ENCODE measurements around the gene PPP1R16B.
A peak's percentile ranks its signal among the peaks of the same experiment; 100 is the strongest.

The PPP1R16B gene

DNA sequence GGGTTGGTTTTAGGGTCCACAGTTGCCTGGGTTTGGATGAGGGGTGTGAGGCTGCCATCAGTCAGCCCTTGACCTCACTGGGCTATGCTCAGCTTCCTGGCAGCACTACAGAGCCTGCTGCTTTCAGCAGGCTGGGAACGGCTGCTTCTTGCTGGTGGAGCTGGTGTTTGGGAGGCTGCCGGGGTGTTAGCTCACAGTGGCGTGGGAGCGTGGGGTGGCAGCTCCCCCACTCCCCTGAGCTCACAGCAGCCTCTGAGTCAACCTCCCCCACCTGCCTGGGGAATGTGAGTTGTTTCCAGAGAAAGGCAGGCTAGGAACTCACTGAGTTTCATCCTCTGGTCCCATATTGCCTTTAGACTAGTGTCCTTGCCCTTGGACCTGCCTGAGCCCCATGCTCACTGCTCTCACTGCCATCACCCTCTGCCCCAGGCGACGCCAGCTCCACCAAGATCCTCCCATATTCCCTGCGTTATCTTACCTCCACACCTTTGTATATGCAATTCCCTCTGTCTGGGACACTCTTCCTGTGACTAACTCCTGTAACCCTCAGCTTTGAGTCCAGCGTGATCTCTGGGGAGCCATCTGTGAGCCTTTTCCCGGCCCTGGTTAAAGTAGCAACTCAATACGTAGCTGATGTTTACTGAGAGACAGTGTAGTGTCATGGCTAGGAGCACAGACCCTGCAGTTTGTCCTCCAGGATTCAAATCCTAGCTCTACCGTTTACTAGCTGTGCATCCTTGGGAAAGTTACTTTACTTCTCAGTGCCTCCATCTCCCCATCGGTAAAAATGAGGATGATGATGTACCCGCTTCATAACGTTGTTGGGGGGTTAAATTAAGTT is 34.8 kb downstream of the PPP1R16B start:
- Histone ChIP-seq H3F3A (ENCODE audit: control insufficient read depth, insufficient read depth) (peaks cover 30% of the 10 kb centered on the region), H3K27me3 (ENCODE audit: control insufficient read depth, low read length) (no peaks in the 10 kb centered on the region), H4K20me1 (ENCODE audit: control insufficient read depth, insufficient read depth, low read depth, low read length) (no peaks in the 10 kb centered on the region), H3K36me3 (ENCODE audit: control insufficient read depth, low read length) (peaks cover 86% of the 10 kb centered on the region), H3K9me2 (replicated peaks; ENCODE audit: control insufficient read depth, low read length) (no peaks in the 10 kb centered on the region), H3K4me2 (ENCODE audit: low read length) (peak overlapping the region; percentile 78), H3K4me3 (ENCODE audit: low read length) (no peak overlapping the region), H3K27ac (ENCODE audit: low read depth, low read length) (peak overlapping the region; percentile 99), H3K9me3 (ENCODE audit: control insufficient read depth, insufficient read depth, low read length) (no peaks in the 10 kb centered on the region), H3K79me2 (ENCODE audit: control insufficient read depth, low read length) (peaks cover 79% of the 10 kb centered on the region), H3K4me1 (ENCODE audit: control insufficient read depth, low read length) (peaks cover 74% of the 10 kb centered on the region)
- TF ChIP-seq, protein P1, sequence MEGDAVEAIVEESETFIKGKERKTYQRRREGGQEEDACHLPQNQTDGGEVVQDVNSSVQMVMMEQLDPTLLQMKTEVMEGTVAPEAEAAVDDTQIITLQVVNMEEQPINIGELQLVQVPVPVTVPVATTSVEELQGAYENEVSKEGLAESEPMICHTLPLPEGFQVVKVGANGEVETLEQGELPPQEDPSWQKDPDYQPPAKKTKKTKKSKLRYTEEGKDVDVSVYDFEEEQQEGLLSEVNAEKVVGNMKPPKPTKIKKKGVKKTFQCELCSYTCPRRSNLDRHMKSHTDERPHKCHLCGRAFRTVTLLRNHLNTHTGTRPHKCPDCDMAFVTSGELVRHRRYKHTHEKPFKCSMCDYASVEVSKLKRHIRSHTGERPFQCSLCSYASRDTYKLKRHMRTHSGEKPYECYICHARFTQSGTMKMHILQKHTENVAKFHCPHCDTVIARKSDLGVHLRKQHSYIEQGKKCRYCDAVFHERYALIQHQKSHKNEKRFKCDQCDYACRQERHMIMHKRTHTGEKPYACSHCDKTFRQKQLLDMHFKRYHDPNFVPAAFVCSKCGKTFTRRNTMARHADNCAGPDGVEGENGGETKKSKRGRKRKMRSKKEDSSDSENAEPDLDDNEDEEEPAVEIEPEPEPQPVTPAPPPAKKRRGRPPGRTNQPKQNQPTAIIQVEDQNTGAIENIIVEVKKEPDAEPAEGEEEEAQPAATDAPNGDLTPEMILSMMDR (IDR thresholded peaks at IDR 0.05; ENCODE audit: low read depth, low read length, poor library complexity, severe bottlenecking), result no peak
- TF ChIP-seq EZH2phosphoT487 (IDR thresholded peaks at IDR 0.05; ENCODE audit: borderline replicate concordance, low read length), result no peak

DNA sequence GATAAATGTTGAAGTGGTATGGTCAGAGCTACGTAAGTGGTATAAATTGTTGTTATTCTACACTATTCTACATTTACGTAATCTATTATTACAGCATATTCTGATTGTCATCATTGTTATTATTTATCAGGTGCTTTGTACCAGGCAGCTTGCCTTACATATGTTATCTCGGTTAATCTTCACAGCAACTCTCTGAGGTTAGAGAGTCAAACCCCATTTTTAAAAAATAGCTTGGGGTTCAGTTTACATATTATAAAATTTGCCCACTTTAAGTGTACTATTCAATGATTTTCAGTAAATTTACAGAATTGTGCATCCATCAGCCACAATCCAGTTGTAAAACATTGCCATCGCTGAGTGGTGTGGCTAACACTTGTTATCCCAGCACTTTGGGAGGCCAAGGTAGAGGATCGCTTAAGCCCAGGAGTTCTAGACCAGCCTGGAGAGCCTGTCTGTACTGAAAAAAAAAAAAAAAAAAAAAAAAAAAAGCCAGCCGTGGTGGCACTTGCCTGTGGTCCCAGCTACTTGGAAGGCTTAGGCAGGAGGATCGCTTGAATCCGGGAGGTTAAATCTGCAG is 35.5 kb downstream of the PPP1R16B start:
- TF ChIP-seq, protein P1 (IDR thresholded peaks at IDR 0.05; ENCODE audit: low read depth, low read length, poor library complexity, severe bottlenecking), result no peak
- TF ChIP-seq EZH2phosphoT487 (IDR thresholded peaks at IDR 0.05; ENCODE audit: borderline replicate concordance, low read length), result no peak
- peaks cover 30% of the 10 kb centered on the region for H3F3A ChIP-seq (ENCODE audit: control insufficient read depth, insufficient read depth)
- H4K20me1 ChIP-seq (ENCODE audit: control insufficient read depth, insufficient read depth, low read depth, low read length), result no peaks in the 10 kb centered on the region
- no peaks in the 10 kb centered on the region for H3K27me3 ChIP-seq (ENCODE audit: control insufficient read depth, low read length)
- peak overlapping the region; percentile 99 for H3K27ac ChIP-seq (ENCODE audit: low read depth, low read length)
- peaks cover 81% of the 10 kb centered on the region for H3K4me1 ChIP-seq (ENCODE audit: control insufficient read depth, low read length)
- H3K9me3 ChIP-seq (ENCODE audit: control insufficient read depth, insufficient read depth, low read length), result no peaks in the 10 kb centered on the region
- no peaks in the 10 kb centered on the region for H3K9me2 ChIP-seq (replicated peaks; ENCODE audit: control insufficient read depth, low read length)
- peak overlapping the region; percentile 78 for H3K4me2 ChIP-seq (ENCODE audit: low read length)
- peaks cover 88% of the 10 kb centered on the region for H3K36me3 ChIP-seq (ENCODE audit: control insufficient read depth, low read length)
- peak overlapping the region; percentile 62 for H3K4me3 ChIP-seq (ENCODE audit: low read length)
- H3K79me2 ChIP-seq (ENCODE audit: control insufficient read depth, low read length), result peaks cover 80% of the 10 kb centered on the region

DNA sequence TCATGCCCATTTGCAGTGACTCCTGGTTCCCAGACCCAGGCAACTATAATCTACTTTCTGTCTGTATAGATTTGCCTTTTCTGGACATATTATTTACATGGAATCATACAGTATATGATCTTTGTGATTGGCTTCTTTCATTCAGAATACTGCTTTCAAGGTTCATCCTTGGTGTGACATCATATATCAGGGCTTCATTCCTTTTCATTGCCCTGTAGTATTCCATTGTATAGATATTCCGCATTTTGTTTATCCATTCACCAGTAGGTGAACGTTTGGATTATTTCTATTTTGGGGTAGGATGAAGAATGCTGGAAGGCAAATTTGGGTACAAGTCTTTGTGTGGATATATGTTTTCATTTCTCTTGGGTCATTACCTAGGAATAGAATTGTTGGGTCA is 36.1 kb downstream of the PPP1R16B start:
- H3F3A ChIP-seq (ENCODE audit: control insufficient read depth, insufficient read depth), result peaks cover 30% of the 10 kb centered on the region
- H3K27ac ChIP-seq (ENCODE audit: low read depth, low read length), result peak overlapping the region; percentile 99
- H3K79me2 ChIP-seq (ENCODE audit: control insufficient read depth, low read length), result peaks cover 83% of the 10 kb centered on the region
- H3K4me1 ChIP-seq (ENCODE audit: control insufficient read depth, low read length), result peaks cover 87% of the 10 kb centered on the region
- peaks cover 88% of the 10 kb centered on the region for H3K36me3 ChIP-seq (ENCODE audit: control insufficient read depth, low read length)
- H4K20me1 ChIP-seq (ENCODE audit: control insufficient read depth, insufficient read depth, low read depth, low read length), result no peaks in the 10 kb centered on the region
- no peaks in the 10 kb centered on the region for H3K9me3 ChIP-seq (ENCODE audit: control insufficient read depth, insufficient read depth, low read length)
- H3K9me2 ChIP-seq (replicated peaks; ENCODE audit: control insufficient read depth, low read length), result no peaks in the 10 kb centered on the region
- H3K4me2 ChIP-seq (ENCODE audit: low read length), result peak overlapping the region; percentile 78
- no peak for TF ChIP-seq EZH2phosphoT487 (IDR thresholded peaks at IDR 0.05; ENCODE audit: borderline replicate concordance, low read length)
- TF ChIP-seq, protein P1 (IDR thresholded peaks at IDR 0.05; ENCODE audit: low read depth, low read length, poor library complexity, severe bottlenecking), result no peak
- peak overlapping the region; percentile 62 for H3K4me3 ChIP-seq (ENCODE audit: low read length)
- H3K27me3 ChIP-seq (ENCODE audit: control insufficient read depth, low read length), result no peaks in the 10 kb centered on the region
